Transverse colon (tissue), 4 donors: Measurements from ENCODE around the gene FCHSD2.

Source experiments
- EP300 ChIP-seq: sonication (generic); formaldehyde crosslinking; IDR thresholded peaks from one replicate; pipeline ENCODE4 v1.6.1; 2017; ENCODE audit warnings: antibody characterized with exemption, low read depth
- POLR2AphosphoS5 ChIP-seq, 3 donors: sonication (generic); formaldehyde crosslinking; IDR thresholded peaks; one replicate each; pipeline ENCODE4 v1.6.1; 2016; ENCODE audit warnings: antibody characterized with exemption in 3 of 3
- TF ChIP-seq, protein P1 (sequence below), 5 experiments: fragments of 200-600 bp in 3 of 5; fragments of 450-650 bp in 2 of 5; sonication (generic) in 3 of 5; IDR thresholded peaks; 1 replicate in 2 of 5; 2 replicates in 3 of 5; pipeline ENCODE4 v1.5.1; 2016 to 2017; ENCODE audit warnings: antibody characterized with exemption in 5 of 5, inconsistent platforms in 3 of 5, mild to moderate bottlenecking in 2 of 5, moderate library complexity in 1 of 5

GRCh38 chr11:73106347-73106746 lies 35.8 kb downstream of the FCHSD2 start:
- TF ChIP-seq POLR2AphosphoS5 (IDR thresholded peaks at IDR 0.05) (no peak), EP300 (no peak)
- TF ChIP-seq, protein P1, sequence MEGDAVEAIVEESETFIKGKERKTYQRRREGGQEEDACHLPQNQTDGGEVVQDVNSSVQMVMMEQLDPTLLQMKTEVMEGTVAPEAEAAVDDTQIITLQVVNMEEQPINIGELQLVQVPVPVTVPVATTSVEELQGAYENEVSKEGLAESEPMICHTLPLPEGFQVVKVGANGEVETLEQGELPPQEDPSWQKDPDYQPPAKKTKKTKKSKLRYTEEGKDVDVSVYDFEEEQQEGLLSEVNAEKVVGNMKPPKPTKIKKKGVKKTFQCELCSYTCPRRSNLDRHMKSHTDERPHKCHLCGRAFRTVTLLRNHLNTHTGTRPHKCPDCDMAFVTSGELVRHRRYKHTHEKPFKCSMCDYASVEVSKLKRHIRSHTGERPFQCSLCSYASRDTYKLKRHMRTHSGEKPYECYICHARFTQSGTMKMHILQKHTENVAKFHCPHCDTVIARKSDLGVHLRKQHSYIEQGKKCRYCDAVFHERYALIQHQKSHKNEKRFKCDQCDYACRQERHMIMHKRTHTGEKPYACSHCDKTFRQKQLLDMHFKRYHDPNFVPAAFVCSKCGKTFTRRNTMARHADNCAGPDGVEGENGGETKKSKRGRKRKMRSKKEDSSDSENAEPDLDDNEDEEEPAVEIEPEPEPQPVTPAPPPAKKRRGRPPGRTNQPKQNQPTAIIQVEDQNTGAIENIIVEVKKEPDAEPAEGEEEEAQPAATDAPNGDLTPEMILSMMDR (IDR thresholded peaks at IDR 0.05) = no peak
